GM12878 (cell line): ENCODE measurements around the gene LARP4B. TPM values are rescaled to one million over a fixed set of nuclear protein-coding genes. Genes with fewer than 3 reads are reported as not detected.

Experiments
- ATAC-seq: fragments of 200-7000 bp; cut with Tn5 transposase; 3 replicates; pipeline ENCODE4 v1.9.1; 2020; ENCODE audit warnings: mild to moderate bottlenecking, moderate library complexity
- BruUV-seq: library from RNA; stranded (reverse); fragments of 400-500 nt; replicated peaks from 2 replicates; lab custom pipeline; 2021; lab: Mats Ljungman, UMichigan
- CTCF ChIA-PET: fragments of 300-600 bp; sonication (Branson Sonifier 250); formaldehyde crosslinking; extraction: SDS; loops from one replicate; lab custom pipeline; 2021; ENCODE audit warnings: inconsistent platforms; lab: Yijun Ruan, JAX
- POLR2A ChIA-PET: fragments of 350-600 bp; formaldehyde crosslinking; extraction: SDS; loops from one replicate; lab custom pipeline; 2021; ENCODE audit warnings: inconsistent platforms; lab: Charles Lee
- RAD21 ChIA-PET: fragments of 300-600 bp; sonication (Branson Sonifier 250); formaldehyde crosslinking; loops from one replicate; lab custom pipeline; 2023; ENCODE audit warnings: antibody characterized with exemption; ENCODE audit not compliant: unreplicated experiment; lab: Charles Lee
- SMC1A ChIA-PET: fragments of 300-600 bp; sonication (Branson Sonifier 250); formaldehyde crosslinking; loops from one replicate; lab custom pipeline; 2023; ENCODE audit not compliant: unreplicated experiment, uncharacterized antibody; lab: Charles Lee
- DNase-seq: peaks from one replicate; pipeline ENCODE4 v3.0.0-alpha.2; 2011; ENCODE audit warnings: low read depth, low spot score
- FAIRE-seq: peaks from 3 replicates; lab custom pipeline; 2011; peaks lifted over from hg19 to GRCh38; lab: Jason Lieb, UNC
- H2AFZ ChIP-seq: 2 replicates; pipeline ENCODE4 v1.6.0; 2011; ENCODE audit warnings: low read depth, low read length, control low read depth; ENCODE audit not compliant: control insufficient read depth
- H3K27ac ChIP-seq: 2 replicates; pipeline ENCODE4 v1.5.1; 2011; ENCODE audit warnings: control low read depth; ENCODE audit not compliant: control insufficient read depth, insufficient read depth
- H3K27me3 ChIP-seq, 2 experiments: replicated peaks in 1 of 2; 2 replicates each; pipeline versions ENCODE4 v1.6.0 to v1.6.1; 2011; ENCODE audit warnings: low read length in 1 of 2; ENCODE audit not compliant: control insufficient read depth in 2 of 2, insufficient read depth in 2 of 2
- H3K36me3 ChIP-seq, 2 experiments: 2 replicates each; pipeline ENCODE4 v1.5.1; 2011; ENCODE audit warnings: low read length in 1 of 2; ENCODE audit not compliant: control insufficient read depth in 2 of 2, insufficient read depth in 2 of 2
- H3K4me1 ChIP-seq: 2 replicates; pipeline ENCODE4 v1.6.1; 2011; ENCODE audit warnings: mild to moderate bottlenecking, low read length, moderate library complexity, mixed read lengths; ENCODE audit not compliant: control insufficient read depth, insufficient read depth
- H3K4me2 ChIP-seq: 2 replicates; pipeline ENCODE4 v1.6.0; 2011; ENCODE audit warnings: control low read depth; ENCODE audit not compliant: control insufficient read depth, insufficient read depth
- H3K4me3 ChIP-seq: fragments of 200-600 bp; sonication (generic); 2 replicates; pipeline ENCODE4 v1.5.1; 2016
- H3K79me2 ChIP-seq: 2 replicates; pipeline ENCODE4 v1.6.0; 2011; ENCODE audit warnings: low read length; ENCODE audit not compliant: control insufficient read depth, insufficient read depth
- H3K9ac ChIP-seq: 2 replicates; pipeline ENCODE4 v1.8.0; 2011; ENCODE audit warnings: low read length, control low read depth, mixed read lengths; ENCODE audit not compliant: control insufficient read depth, insufficient read depth
- H3K9me3 ChIP-seq: replicated peaks from 3 replicates; pipeline ENCODE4 v1.5.1; 2011; ENCODE audit warnings: mild to moderate bottlenecking, low read length; ENCODE audit not compliant: control insufficient read depth, insufficient read depth
- H4K20me1 ChIP-seq: 2 replicates; pipeline ENCODE4 v1.6.0; 2011; ENCODE audit not compliant: control insufficient read depth, insufficient read depth
- CTCF ChIP-seq, 3 experiments: IDR thresholded peaks in 2 of 3; conservative IDR thresholded peaks in 1 of 3; 2 replicates each; pipeline ENCODE4 v1.5.1; 2011; ENCODE audit warnings: low read depth in 3 of 3, low read length in 3 of 3, mild to moderate bottlenecking in 3 of 3, control low read depth in 2 of 3, moderate library complexity in 2 of 3, inconsistent platforms in 1 of 3, mixed read lengths in 1 of 3; ENCODE audit not compliant: control insufficient read depth in 2 of 3, insufficient read depth in 1 of 3; ENCODE audit errors: extremely low read depth in 1 of 3
- POU2F2 ChIP-seq: IDR thresholded peaks from 3 replicates; pipeline ENCODE4 v1.6.1; 2011; ENCODE audit warnings: low read depth, mild to moderate bottlenecking, low read length, borderline replicate concordance
- RFX5 ChIP-seq: IDR thresholded peaks from 2 replicates; pipeline ENCODE4 v1.6.1; 2011; ENCODE audit warnings: low read depth, low read length, improper control_type of control experiment
- STAT1 ChIP-seq: fragments of 450-650 bp; conservative IDR thresholded peaks from 2 replicates; pipeline ENCODE4 v1.6.1; 2014; ENCODE audit warnings: antibody characterized with exemption, mild to moderate bottlenecking
- ZBTB4 ChIP-seq: fragments of 450-650 bp; formaldehyde crosslinking; IDR thresholded peaks from 2 replicates; pipeline ENCODE4 v1.4.0; 2022; ENCODE audit warnings: mild to moderate bottlenecking, moderate library complexity
- WGBS: methylation state at CpG from one replicate; pipeline ENCODE4 v1.1.6; 2016; ENCODE audit warnings: low lambda C conversion rate; ENCODE audit not compliant: insufficient replicate concordance, insufficient coverage; ENCODE audit errors: missing lambda C conversion rate; 5-methylcytosine and 5-hydroxymethylcytosine counted together
- in situ Hi-C: fragments of 300-500 bp; cut with MboI; formaldehyde crosslinking; loops from 9 replicates; pipeline ENCODE4 v1.14.3; 2018; ENCODE audit warnings: mixed read lengths
- intact Hi-C: fragments of 100-400 bp; cut with micrococcal nuclease; formaldehyde crosslinking; loops from one replicate; pipeline ENCODE4 v1.14.2; 2022; ENCODE audit not compliant: unreplicated experiment
- polyA plus RNA-seq, 11 experiments: library from polyadenylated mRNA; depleted of rRNA in 4 of 11; unstranded in 6 of 11; stranded (reverse) in 5 of 11; fragments of >200 nt; fragmentation: Nextera tagmentation in 4 of 11; fragmentation: Illumina TruSeq in 1 of 11; extraction: Ambion mirVana in 4 of 11; extraction: Trizol in 1 of 11; gene quantifications; 1 replicate in 1 of 11; 2 replicates in 10 of 11; pipeline versions ENCODE4 v1.2.1 to v1.2.3, GENCODE V29; 2011 to 2016; ENCODE audit warnings: inconsistent platforms in 2 of 11, missing spikeins in 2 of 11, low read depth in 1 of 11
- total RNA-seq, 4 experiments: library from RNA; depleted of rRNA in 3 of 4; stranded (reverse); fragments of >200 nt in 3 of 4; fragmentation: Illumina TruSeq in 1 of 4; extraction: Trizol in 1 of 4; gene quantifications; 2 replicates each; pipeline versions ENCODE4 v1.2.1 to v1.2.3, GENCODE V29; 2013 to 2021
- TF ChIP-seq, protein P1 (sequence below): IDR thresholded peaks from 2 replicates; pipeline ENCODE4 v1.6.1; 2012; ENCODE audit warnings: low read length, inconsistent platforms

The LARP4B gene
- total and polyA plus RNA-seq, 10 of the 15 experiments (the other 5 are each of a cell fraction or from before 2014, with no cell fraction given) = 10.5 to 119 (median 39.4) TPM

DNA sequence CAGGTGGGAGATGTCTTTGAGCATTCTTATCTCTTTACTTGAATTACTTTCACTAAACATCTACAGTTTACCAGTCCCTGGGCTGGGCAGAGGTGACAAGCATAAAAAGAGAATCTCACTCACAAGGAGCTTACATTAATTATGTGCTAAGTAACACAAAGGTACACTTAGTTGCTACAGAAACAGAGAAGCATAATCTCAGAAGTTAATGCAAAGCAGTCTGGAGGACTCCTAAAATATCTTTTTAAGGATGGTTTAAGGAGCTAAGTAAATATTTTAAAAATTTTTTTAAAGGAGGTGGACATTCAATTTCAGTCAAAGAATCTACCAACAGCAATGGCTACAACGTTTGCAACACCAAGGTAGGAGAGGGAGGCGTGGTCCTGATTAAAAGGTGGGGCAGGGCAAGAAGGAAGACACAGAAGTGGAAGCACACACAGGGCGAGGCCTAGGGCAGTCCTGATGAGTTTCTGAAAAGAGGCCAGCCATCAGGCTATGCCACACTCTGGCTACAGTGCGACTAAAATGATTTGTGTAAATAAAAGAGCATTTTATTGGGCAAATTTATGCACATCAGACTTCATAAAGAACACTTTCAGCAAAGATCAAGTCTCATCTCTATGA, 5.3 kb downstream of the LARP4B start (continued):
- TF ChIP-seq ZBTB4 (CRISPR knock-in tag) (no peak), STAT1 (no peak)

DNA sequence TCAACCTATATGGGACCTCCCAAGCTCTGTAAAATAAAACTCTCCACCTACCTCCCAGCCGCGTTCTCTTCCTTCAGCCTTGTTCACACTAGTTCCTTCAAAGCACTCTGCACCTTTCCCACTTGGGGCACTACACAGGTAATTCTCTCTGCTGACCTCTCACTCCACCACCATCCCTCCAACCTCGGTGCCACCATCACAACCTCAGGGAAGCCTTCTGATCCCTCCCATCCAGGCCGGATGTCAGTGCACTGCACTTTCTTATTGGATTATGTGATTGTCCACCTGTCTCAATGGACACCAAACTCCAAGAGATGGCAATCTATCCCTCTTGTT, 7.0 kb downstream of the LARP4B start:
- peak in 1 of 3 experiments; percentile 11; a peak in 1 of 6 replicates for TF ChIP-seq CTCF (IDR thresholded peaks at IDR 0.05 in 2 of 3, conservative IDR thresholded peaks at IDR 0.05 in 1 of 3; ENCODE audit: control insufficient read depth in 2 of 3, extremely low read depth in 1 of 3, insufficient read depth in 1 of 3, low read depth in 3 of 3, low read length in 3 of 3)
- TF ChIP-seq RFX5 = no peak
- TF ChIP-seq, protein P1, sequence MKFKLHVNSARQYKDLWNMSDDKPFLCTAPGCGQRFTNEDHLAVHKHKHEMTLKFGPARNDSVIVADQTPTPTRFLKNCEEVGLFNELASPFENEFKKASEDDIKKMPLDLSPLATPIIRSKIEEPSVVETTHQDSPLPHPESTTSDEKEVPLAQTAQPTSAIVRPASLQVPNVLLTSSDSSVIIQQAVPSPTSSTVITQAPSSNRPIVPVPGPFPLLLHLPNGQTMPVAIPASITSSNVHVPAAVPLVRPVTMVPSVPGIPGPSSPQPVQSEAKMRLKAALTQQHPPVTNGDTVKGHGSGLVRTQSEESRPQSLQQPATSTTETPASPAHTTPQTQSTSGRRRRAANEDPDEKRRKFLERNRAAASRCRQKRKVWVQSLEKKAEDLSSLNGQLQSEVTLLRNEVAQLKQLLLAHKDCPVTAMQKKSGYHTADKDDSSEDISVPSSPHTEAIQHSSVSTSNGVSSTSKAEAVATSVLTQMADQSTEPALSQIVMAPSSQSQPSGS = no peak
- no peak for TF ChIP-seq POU2F2
- DNase-seq (no peak), ATAC-seq (peak; percentile 68), FAIRE-seq (no peak)
- Histone ChIP-seq H3K4me2 (no peak overlapping the region), H3K4me1 (peaks cover 11% of the 10 kb centered on the region), H3K27me3 (no peaks in the 10 kb centered on the region), H2AFZ (no peak overlapping the region), H3K36me3 (peaks cover 7 to 15% of the 10 kb centered on the region in 2 experiments), H3K9me3 (no peaks in the 10 kb centered on the region), H4K20me1 (peaks cover 15% of the 10 kb centered on the region), H3K79me2 (peaks cover 91% of the 10 kb centered on the region), H3K9ac (no peak overlapping the region), H3K27ac (no peak overlapping the region), H3K4me3 (no peak overlapping the region)
- no TSS peak for BruUV-seq
- in situ Hi-C loops = no loop called here
- POLR2A ChIA-PET = no interaction called here
- RAD21 ChIA-PET = no interaction called here
- 45% methylated on average over 4 of the region's 4 CpGs for WGBS
- intact Hi-C loops = no loop called here
- SMC1A ChIA-PET = no interaction called here
- CTCF ChIA-PET = no interaction called here
